Right lobe of liver (tissue), 4 donors: ENCODE measurements around the gene ARHGAP12.

ENCODE experiments used
- CTCF ChIP-seq, 4 donors: fragments of 200-600 bp in 3 of 4; fragments of 450-650 bp in 1 of 4; IDR thresholded peaks; one replicate each; pipeline versions ENCODE4 v1.5.1 to v1.8.0; 2016 to 2022; ENCODE audit warnings: antibody characterized with exemption in 4 of 4, mild to moderate bottlenecking in 2 of 4
- POLR2A ChIP-seq: fragments of 450-650 bp; IDR thresholded peaks from one replicate; pipeline ENCODE4 v1.6.1; 2017; ENCODE audit warnings: antibody characterized with exemption, mild to moderate bottlenecking
- donor health status: DM: no; HTN: no; CAD: no.
- donor health status: DM: no; HTN: no; CAD: no.
- donor health status: DM: no; HTN: yes; CAD: no.

- no peak for TF ChIP-seq CTCF (IDR thresholded peaks at IDR 0.05)
- no peak for TF ChIP-seq POLR2A
Measured at GRCh38 chr10:31884386-31884785, 44.2 kb downstream of the ARHGAP12 start.
